Measurements from ENCODE around the gene PEPD. TPM values are rescaled to one million over a fixed set of nuclear protein-coding genes. Genes with fewer than 3 reads are reported as not detected.
A peak's percentile ranks its signal among the peaks of the same experiment; 100 is the strongest.

The PEPD gene
- polyA plus RNA-seq, 3 donors, result 61.5 to 218 (median 171) TPM

DNA sequence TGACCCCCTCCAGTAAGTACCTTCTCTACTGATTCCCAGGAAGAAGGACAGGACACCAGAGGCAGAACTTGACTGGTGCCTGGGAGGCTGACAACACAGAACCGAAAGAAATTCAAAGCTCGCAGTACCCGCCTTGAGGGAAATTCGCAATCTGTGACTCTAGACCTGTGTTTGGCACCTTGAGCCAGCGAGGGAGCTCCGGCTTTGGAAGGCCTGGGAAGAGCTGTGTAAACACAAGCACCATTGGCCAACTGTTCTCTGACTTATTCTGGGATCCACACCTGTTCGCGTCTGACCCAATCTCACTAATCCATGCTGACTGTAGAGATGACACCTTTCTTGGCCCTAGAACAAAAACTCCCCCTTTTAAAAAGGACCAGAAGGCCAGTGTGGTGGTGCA, 97.4 kb downstream of the PEPD start:
- Histone ChIP-seq H3K27me3 (ENCODE audit: control insufficient read depth in 2 of 2, insufficient read depth in 2 of 2, low read length in 2 of 2) (no peaks in the 10 kb centered on the region), H3K4me2 (replicated peaks; ENCODE audit: extremely low read depth, low read length, poor library complexity, severe bottlenecking) (no peak overlapping the region), H3K9me3 (replicated peaks in 1 of 2; ENCODE audit: control insufficient read depth in 1 of 2, insufficient read depth in 1 of 2, low read length in 2 of 2) (no peaks in the 10 kb centered on the region), H4K20me1 (ENCODE audit: insufficient read depth, low read length) (no peaks in the 10 kb centered on the region), H3K9ac (ENCODE audit: insufficient read depth, low read length, poor library complexity, severe bottlenecking) (no peak overlapping the region), H2AFZ (ENCODE audit: insufficient read depth, low read depth, low read length, poor library complexity, severe bottlenecking) (no peak overlapping the region), H3K79me2 (ENCODE audit: insufficient read depth, low read length) (no peaks in the 10 kb centered on the region), H3K4me3 (replicated peaks in 1 of 3; ENCODE audit: low read depth in 2 of 3, low read length in 3 of 3) (no peak overlapping the region), H3K27ac (ENCODE audit: low read depth in 1 of 2, low read length in 2 of 2) (no peak overlapping the region), H3K4me1 (ENCODE audit: control insufficient read depth in 1 of 2, insufficient read depth in 2 of 2, low read length in 2 of 2) (no peaks in the 10 kb centered on the region), H3K36me3 (replicated peaks in 1 of 2; ENCODE audit: control insufficient read depth in 1 of 2, insufficient read depth in 2 of 2, low read length in 2 of 2) (no peaks in the 10 kb centered on the region)
- TF ChIP-seq, protein P1, sequence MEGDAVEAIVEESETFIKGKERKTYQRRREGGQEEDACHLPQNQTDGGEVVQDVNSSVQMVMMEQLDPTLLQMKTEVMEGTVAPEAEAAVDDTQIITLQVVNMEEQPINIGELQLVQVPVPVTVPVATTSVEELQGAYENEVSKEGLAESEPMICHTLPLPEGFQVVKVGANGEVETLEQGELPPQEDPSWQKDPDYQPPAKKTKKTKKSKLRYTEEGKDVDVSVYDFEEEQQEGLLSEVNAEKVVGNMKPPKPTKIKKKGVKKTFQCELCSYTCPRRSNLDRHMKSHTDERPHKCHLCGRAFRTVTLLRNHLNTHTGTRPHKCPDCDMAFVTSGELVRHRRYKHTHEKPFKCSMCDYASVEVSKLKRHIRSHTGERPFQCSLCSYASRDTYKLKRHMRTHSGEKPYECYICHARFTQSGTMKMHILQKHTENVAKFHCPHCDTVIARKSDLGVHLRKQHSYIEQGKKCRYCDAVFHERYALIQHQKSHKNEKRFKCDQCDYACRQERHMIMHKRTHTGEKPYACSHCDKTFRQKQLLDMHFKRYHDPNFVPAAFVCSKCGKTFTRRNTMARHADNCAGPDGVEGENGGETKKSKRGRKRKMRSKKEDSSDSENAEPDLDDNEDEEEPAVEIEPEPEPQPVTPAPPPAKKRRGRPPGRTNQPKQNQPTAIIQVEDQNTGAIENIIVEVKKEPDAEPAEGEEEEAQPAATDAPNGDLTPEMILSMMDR (IDR thresholded peaks at IDR 0.05), result no peak
- no peaks in the 10 kb centered on the region for H3K9me3 Mint-ChIP-seq
- no peak overlapping the region for H3K4me3 Mint-ChIP-seq
- H3K36me3 Mint-ChIP-seq, result no peaks in the 10 kb centered on the region
- H3K27ac Mint-ChIP-seq, result peak overlapping the region in 1 of 7 donors; percentile 28
- no peaks in the 10 kb centered on the region for H3K4me1 Mint-ChIP-seq
- DNase-seq, result no peak
- intact Hi-C loops (cut with micrococcal nuclease), result no loop called here
- H3K27me3 Mint-ChIP-seq (ENCODE audit: low read depth in 3 of 3), result peaks cover 0 to 3% (median 0%) of the 10 kb centered on the region in 3 donors
- WGBS (ENCODE audit: insufficient coverage), result 98% methylated on average over 8 of the region's 8 CpGs

DNA sequence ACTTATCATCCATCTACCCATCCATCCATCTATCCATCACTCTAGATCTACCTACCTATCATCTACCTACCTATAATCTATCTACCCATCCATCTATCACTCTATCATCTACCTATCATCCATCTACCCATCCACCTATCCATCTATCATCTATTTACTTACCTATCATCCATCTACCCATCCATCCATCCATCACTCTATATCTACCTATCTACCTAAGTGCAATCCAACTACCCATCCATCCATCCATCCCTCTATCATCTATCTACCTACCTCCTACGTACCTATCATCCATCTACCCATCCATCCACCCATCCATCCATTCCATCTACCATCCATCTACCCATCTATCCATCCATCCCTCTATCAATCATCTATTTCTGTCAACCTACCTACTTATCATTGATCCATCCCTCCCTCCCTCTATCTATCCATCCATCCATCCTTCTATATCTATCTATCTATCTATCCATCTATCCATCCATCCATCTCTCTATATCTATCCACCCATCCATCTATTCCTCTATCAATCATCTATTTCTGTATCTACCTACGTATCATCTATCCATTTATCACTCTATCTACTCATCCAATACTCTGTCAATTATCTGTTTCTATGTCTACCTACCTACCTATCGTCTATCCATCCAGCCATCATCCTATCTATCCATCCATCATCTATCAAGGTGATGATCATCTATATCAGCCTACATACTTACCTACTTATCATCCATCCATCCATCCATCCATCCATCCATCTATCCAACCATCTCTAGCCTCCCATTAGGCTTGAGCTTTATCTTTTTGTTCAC, 99.0 kb downstream of the PEPD start:
- no peaks in the 10 kb centered on the region for H3K9me3 Mint-ChIP-seq
- no peaks in the 10 kb centered on the region for H3K9me3 ChIP-seq (replicated peaks in 1 of 2; ENCODE audit: control insufficient read depth in 1 of 2, insufficient read depth in 1 of 2, low read length in 2 of 2)
- H3K27ac ChIP-seq (ENCODE audit: low read depth in 1 of 2, low read length in 2 of 2), result no peak overlapping the region
- no peaks in the 10 kb centered on the region for H3K79me2 ChIP-seq (ENCODE audit: insufficient read depth, low read length)
- no peak overlapping the region for H3K27ac Mint-ChIP-seq
- no peaks in the 10 kb centered on the region for H3K4me1 Mint-ChIP-seq
- TF ChIP-seq, protein P1 (IDR thresholded peaks at IDR 0.05), result no peak
- WGBS (ENCODE audit: insufficient coverage), result 98% methylated on average over 3 of the region's 3 CpGs
- H4K20me1 ChIP-seq (ENCODE audit: insufficient read depth, low read length), result no peaks in the 10 kb centered on the region
- H2AFZ ChIP-seq (ENCODE audit: insufficient read depth, low read depth, low read length, poor library complexity, severe bottlenecking), result no peak overlapping the region
- no peak overlapping the region for H3K4me3 Mint-ChIP-seq
- H3K4me3 ChIP-seq (replicated peaks in 1 of 3; ENCODE audit: low read depth in 2 of 3, low read length in 3 of 3), result no peak overlapping the region
- no peaks in the 10 kb centered on the region for H3K4me1 ChIP-seq (ENCODE audit: control insufficient read depth in 1 of 2, insufficient read depth in 2 of 2, low read length in 2 of 2)
- peaks cover 0 to 3% (median 0%) of the 10 kb centered on the region in 3 donors for H3K27me3 Mint-ChIP-seq (ENCODE audit: low read depth in 3 of 3)
- no peaks in the 10 kb centered on the region for H3K36me3 Mint-ChIP-seq
- H3K36me3 ChIP-seq (replicated peaks in 1 of 2; ENCODE audit: control insufficient read depth in 1 of 2, insufficient read depth in 2 of 2, low read length in 2 of 2), result no peaks in the 10 kb centered on the region
- H3K27me3 ChIP-seq (ENCODE audit: control insufficient read depth in 2 of 2, insufficient read depth in 2 of 2, low read length in 2 of 2), result no peaks in the 10 kb centered on the region
- intact Hi-C loops (cut with micrococcal nuclease), result no loop called here
- no peak overlapping the region for H3K4me2 ChIP-seq (replicated peaks; ENCODE audit: extremely low read depth, low read length, poor library complexity, severe bottlenecking)
- no peak for DNase-seq
- H3K9ac ChIP-seq (ENCODE audit: insufficient read depth, low read length, poor library complexity, severe bottlenecking), result no peak overlapping the region
